DMS53 (cell line): Measurements from ENCODE around the gene PID1.

Experiments used
- DNase-seq: peaks from one replicate; lab custom pipeline; 2025; lab: John Stamatoyannopoulos, UW

Gene PID1, protein sequence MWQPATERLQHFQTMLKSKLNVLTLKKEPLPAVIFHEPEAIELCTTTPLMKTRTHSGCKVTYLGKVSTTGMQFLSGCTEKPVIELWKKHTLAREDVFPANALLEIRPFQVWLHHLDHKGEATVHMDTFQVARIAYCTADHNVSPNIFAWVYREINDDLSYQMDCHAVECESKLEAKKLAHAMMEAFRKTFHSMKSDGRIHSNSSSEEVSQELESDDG

GRCh38 chr2:229270551-229271410, at the start of gene PID1:
Gene PID1 (minus strand): TSS chr2:229271287. CDS start chr2:229271043, 244 bp downstream.
- DNase-seq = peak; percentile 83

DNA sequence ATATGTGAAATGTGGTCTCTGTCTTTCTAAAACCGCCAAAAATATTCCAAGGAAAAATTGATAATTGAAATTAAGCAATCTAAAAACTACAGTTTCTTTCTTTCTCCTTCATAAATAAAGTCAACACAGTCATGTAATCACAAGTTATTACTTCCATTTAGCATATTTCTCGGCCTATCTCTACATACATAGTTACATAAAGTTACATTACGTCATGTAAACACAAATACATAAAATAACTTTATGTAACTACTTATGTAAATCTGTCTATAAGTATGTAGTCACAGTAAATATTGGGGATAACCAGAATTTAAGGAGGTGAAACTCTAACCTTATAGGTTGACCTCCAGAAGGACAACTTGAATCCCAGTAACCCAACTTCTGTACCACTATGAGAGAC, 48.5 kb upstream of the PID1 start:
- DNase-seq = no peak

DNA sequence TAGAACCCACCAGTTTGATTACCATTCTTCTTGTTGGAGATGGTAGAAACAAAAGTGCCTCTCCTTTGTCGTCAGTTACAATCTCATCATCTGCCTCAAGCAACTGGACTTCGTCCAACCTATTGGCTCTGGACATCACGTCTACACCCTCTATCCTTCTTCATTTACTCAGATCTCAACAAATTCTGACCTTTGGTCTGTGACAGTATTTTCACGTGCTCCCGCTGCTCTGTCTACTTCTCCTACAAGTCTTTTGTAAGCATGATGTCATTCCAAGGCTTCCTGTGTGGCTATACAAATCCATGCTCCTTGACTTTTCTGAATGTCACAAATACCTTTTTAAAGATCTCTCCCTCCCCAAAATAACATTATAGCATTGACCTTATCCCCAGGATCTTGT, 43.0 kb upstream of the PID1 start:
- no peak for DNase-seq

DNA sequence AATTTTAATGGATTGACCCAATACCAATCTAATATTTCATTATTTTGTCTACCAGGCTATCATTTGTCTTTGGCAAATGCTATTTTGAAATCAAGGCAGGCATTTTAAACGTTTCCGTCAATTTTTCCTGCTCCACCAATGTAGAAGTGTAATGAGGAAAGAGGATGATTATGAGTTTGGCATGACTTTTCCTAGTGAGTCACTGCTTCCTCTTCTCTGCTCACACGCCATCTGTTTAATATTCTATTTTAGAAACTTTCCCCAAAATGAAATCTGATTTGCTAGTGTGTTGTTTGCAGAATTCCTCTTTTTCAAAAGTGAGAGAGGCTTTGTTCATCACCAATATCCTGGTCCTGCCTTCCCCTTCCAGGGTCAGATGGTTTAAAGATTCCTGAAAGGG, 42.5 kb upstream of the PID1 start:
- DNase-seq = no peak

GRCh38 chr2:229301237-229301636, 30.1 kb upstream of the PID1 start:
- DNase-seq = no peak

- DNase-seq = no peak
Observed at GRCh38 chr2:229300790-229301189, 29.7 kb upstream of the PID1 start.

- no peak for DNase-seq
Observed at GRCh38 chr2:229300371-229300770, 29.3 kb upstream of the PID1 start.

DNA sequence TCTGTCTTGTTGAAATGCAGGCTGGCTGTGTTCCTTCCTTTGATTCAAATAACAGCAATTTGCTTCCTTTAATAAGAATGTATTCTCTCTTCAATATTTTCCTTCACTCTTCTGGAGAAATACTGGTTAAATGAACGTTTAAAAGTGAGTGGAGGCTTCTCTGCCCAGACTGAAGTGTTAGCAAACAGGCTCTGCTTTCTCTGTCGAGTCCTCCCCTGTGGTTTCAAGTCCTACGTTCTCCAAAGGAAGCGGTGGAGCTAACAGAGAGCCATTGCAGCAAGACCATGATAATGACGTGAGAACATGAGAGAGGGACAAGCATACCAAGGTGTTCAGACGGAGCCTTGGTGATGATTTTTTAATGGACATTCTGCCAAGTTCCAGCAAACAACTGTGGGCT, 26.2 kb upstream of the PID1 start:
- DNase-seq = no peak

DNA sequence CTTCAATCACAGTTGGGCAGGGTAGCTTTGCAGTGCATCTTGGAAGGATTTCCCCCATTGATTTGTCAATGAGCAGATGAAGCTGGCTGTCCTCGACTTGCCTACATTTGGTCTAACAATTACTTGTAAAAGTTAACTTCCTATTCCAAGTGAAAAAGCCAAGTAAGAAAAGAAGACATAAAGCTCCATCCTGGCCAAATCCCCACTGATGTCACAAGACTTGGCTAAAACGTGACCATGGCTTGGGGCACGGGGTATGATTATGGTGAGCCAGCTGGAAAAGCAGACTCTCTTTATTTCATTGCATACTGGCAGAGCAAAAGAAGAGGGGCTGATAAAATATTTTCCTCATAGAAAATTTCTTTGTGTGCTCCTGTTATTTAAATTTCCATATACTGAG, 25.4 kb upstream of the PID1 start:
- no peak for DNase-seq

DNA sequence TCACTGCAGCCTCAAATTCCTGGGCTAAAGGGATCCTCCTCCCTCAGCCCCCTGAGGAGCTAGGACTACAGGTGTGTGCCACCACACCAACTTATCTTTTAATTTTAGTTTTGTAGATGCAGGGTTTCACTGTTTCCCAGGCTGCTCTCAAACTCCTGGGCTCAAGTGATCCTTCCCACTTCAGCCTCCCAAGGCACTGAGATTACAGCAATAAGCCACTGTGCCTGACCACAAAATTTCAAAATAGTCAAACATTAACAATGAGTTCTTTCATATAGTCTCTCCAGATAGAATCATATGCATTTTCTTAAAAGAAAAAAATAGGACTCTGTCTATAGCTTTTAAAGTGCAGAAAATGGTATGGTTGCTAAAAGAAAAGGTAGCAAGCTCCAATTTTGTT, 24.9 kb upstream of the PID1 start:
- no peak for DNase-seq

DNA sequence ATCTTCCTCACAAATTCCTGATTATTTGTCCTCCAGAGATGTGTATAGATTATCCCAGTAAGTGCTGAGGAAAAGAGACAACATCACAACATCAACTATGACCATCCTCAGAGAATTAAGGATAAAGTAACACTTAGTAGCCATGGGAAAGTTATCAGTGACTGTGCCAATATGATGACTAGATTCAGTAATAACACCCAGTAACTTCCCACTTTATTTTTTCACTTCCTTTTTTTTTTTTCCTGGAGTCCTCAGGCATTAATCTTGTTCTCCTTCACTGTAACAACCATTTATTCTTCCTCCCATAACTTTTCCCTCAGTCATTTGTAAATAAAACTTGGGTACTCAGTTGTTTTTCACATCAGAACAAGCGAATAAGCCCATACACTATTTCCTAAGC, 16.7 kb upstream of the PID1 start:
- DNase-seq = no peak

DNA sequence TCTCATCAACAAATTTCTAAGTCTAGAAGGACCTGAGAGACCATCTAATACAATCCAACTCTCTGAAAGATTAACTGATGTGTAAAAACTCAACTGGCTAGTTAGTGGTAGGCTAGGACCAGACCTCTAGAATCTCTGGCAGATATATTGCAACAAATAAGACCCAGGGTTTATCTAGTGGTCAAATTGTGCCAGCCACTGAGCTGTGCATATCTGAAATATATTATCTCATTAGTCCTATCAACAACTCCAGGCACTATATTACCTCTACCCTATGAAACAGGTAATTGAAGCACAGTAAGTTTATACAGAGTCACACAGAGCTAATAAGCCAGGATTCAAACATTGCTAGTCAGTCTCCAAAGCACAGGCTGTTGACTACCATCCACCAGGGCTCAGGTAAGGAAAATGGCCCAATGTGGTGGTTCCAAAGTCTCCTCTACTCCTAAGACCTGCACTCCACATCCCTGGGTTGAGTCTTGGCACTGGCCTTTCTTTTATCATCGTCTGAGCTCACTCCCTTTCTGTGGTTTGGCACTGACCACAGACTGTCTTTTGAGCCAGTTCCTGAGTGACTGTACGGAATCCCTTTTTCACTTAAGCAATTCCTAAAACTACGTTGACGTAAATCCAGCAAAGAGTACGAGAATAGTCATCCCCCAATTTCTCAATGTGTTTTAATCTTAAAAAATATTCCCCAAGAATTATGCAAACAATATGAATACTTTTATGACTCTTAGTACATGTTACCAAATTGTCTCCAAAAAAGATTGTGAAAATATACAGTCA, 11.9 kb upstream of the PID1 start:
- no peak for DNase-seq

- DNase-seq = no peak
Observed at GRCh38 chr2:229279516-229279915, 8.4 kb upstream of the PID1 start.

DNA sequence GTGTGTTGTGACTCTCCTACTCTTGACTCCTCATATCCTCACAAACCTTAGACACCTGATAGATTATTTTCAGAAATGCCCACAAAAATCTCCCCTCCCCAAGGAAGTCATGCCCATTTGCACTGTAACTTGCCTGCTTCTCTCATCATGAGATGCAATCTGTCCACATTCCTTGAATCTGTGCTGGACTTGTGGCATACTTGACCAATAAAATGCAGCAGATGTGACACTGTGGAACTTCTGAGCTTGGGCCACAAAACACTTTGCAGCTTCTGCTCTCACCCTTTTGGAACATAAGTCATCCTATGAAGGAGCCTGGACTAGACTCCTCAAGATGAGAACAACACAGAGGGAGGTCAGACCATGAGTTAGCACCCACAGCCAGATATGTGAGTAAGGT, 4.4 kb upstream of the PID1 start:
- DNase-seq = no peak

GRCh38 chr2:229273723-229274338, 2.7 kb upstream of the PID1 start:
- peak; percentile 94 for DNase-seq

- peak; percentile 21 for DNase-seq
Observed at GRCh38 chr2:229273006-229273722, 2.1 kb upstream of the PID1 start.

DNA sequence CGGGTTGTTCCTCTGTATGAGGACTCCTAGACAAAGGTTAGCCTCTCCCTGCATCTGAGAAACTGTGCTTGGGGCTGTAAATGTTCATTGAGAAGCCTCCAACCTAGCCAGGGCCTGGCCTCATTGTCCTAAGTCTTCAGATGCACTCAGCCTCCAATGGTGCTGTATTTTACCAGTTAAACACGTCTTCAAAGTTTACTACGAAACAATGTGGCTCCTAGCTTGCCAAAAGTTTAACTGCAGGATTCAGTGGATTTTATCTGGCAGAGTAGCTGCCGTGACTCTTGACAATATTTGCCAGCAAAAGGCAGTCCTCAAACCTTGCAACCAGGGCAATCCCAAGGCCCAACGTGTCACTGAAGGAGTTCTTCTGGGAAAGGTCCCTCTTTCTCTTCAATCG, 1.1 kb downstream of the PID1 start:
- no peak for DNase-seq

GRCh38 chr2:229269146-229269545, 1.9 kb downstream of the PID1 start:
- DNase-seq = no peak

- DNase-seq = no peak
Observed at GRCh38 chr2:229268626-229269025, 2.5 kb downstream of the PID1 start.

GRCh38 chr2:229267080-229267479, 4.0 kb downstream of the PID1 start:
- no peak for DNase-seq

GRCh38 chr2:229265727-229266126, 5.4 kb downstream of the PID1 start:
- DNase-seq = no peak

DNA sequence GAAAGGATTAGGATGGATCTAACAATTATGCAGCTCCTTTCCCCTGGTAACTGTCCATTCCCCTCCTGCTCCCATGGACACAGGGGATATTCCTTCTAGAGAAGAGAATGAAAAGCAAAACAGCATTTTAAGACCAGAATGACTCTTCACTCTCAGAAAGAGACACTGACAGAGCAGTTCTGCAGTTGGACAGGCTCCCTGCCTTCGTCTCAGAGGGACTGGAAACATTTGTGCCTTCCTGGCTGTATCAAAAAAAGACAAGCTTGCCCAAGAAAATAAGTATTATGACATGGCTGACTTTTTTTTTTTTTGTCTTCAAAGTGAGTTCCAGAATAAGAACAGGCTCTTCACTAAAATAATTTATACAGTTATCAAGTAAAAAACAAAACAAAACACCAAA, 9.5 kb downstream of the PID1 start:
- DNase-seq = no peak
